Liver (tissue), 9 donors: Measurements from ENCODE around the gene DNPH1. TPM values are rescaled to one million over a fixed set of nuclear protein-coding genes. Genes with fewer than 3 reads are reported as not detected.
A peak's percentile ranks its signal among the peaks of the same experiment; 100 is the strongest.

Experiments
- DNase-seq: peaks from one replicate; pipeline ENCODE4 v3.0.0-alpha.2; 2017; ENCODE audit warnings: low spot score
- H3K27ac ChIP-seq, 2 donors: one replicate each; pipeline ENCODE4 v1.7.0; 2013; ENCODE audit warnings: inconsistent platforms in 2 of 2, low read length in 2 of 2, control low read depth in 1 of 2, low read depth in 1 of 2, mild to moderate bottlenecking in 1 of 2
- H3K27me3 ChIP-seq, 4 donors: one replicate each; pipeline versions ENCODE4 v1.6.1 to v1.7.0; 2013; ENCODE audit warnings: low read length in 3 of 4, inconsistent platforms in 1 of 4, mild to moderate bottlenecking in 1 of 4, moderate library complexity in 1 of 4; ENCODE audit not compliant: control insufficient read depth in 4 of 4, insufficient read depth in 4 of 4
- H3K36me3 ChIP-seq, 4 donors: one replicate each; pipeline versions ENCODE4 v1.6.1 to v1.7.0; 2013; ENCODE audit warnings: low read length in 3 of 4, mild to moderate bottlenecking in 3 of 4, low read depth in 1 of 4, moderate library complexity in 1 of 4; ENCODE audit not compliant: control insufficient read depth in 4 of 4, insufficient read depth in 3 of 4
- H3K4me1 ChIP-seq, 4 donors: one replicate each; pipeline versions ENCODE4 v1.6.1 to v1.7.0; 2013; ENCODE audit warnings: low read length in 3 of 4, mild to moderate bottlenecking in 3 of 4, moderate library complexity in 1 of 4; ENCODE audit not compliant: control insufficient read depth in 4 of 4, insufficient read depth in 4 of 4
- H3K4me3 ChIP-seq, 3 donors: one replicate each; pipeline versions ENCODE4 v1.6.1 to v1.7.0; 2013; ENCODE audit warnings: low read length in 3 of 3, control low read depth in 1 of 3, low read depth in 1 of 3, mild to moderate bottlenecking in 1 of 3
- H3K9ac ChIP-seq, 2 donors: one replicate each; pipeline ENCODE4 v1.7.0; 2013; ENCODE audit warnings: low read length in 2 of 2, mild to moderate bottlenecking in 2 of 2, moderate library complexity in 2 of 2, control low read depth in 1 of 2, low read depth in 1 of 2
- H3K9me3 ChIP-seq, 4 donors: one replicate each; pipeline versions ENCODE4 v1.6.1 to v1.7.0; 2013; ENCODE audit warnings: low read length in 3 of 4; ENCODE audit not compliant: control insufficient read depth in 4 of 4
- ATF3 ChIP-seq: IDR thresholded peaks from 2 replicates; pipeline ENCODE4 v1.6.1; 2016; ENCODE audit warnings: antibody characterized with exemption
- CTCF ChIP-seq: fragments of 150-350 bp; IDR thresholded peaks from 2 replicates; pipeline ENCODE4 v1.5.1; 2017; ENCODE audit warnings: improper control_type of control experiment, low read depth, low read length; ENCODE audit not compliant: missing input control
- EGR1 ChIP-seq, 2 donors: IDR thresholded peaks; 2 replicates each; pipeline ENCODE4 v1.6.1; 2016 to 2018; ENCODE audit warnings: antibody characterized with exemption in 2 of 2, low read depth in 2 of 2
- FOXA1 ChIP-seq: IDR thresholded peaks from 2 replicates; pipeline ENCODE4 v1.6.1; 2016; ENCODE audit warnings: antibody characterized with exemption
- GABPA ChIP-seq, 2 donors: IDR thresholded peaks in 1 of 2; conservative IDR thresholded peaks in 1 of 2; 2 replicates each; pipeline ENCODE4 v1.6.1; 2016; ENCODE audit warnings: antibody characterized with exemption in 2 of 2, mild to moderate bottlenecking in 1 of 2, moderate library complexity in 1 of 2
- HNF4A ChIP-seq, 2 donors: conservative IDR thresholded peaks; 2 replicates each; pipeline ENCODE4 v1.6.1; 2016; ENCODE audit warnings: antibody characterized with exemption in 2 of 2, mild to moderate bottlenecking in 2 of 2
- HNF4G ChIP-seq: IDR thresholded peaks from 2 replicates; pipeline ENCODE4 v1.6.1; 2016; ENCODE audit warnings: antibody characterized with exemption
- JUND ChIP-seq, 2 donors: IDR thresholded peaks; 2 replicates each; pipeline ENCODE4 v1.6.1; 2016; ENCODE audit warnings: antibody characterized with exemption in 2 of 2
- NR2F2 ChIP-seq: IDR thresholded peaks from 2 replicates; pipeline ENCODE4 v1.6.1; 2016; ENCODE audit warnings: antibody characterized with exemption
- RAD21 ChIP-seq, 2 donors: IDR thresholded peaks; 2 replicates each; pipeline ENCODE4 v1.6.1; 2016; ENCODE audit warnings: antibody characterized with exemption in 2 of 2, mild to moderate bottlenecking in 2 of 2
- REST ChIP-seq: IDR thresholded peaks from 2 replicates; pipeline ENCODE4 v1.6.1; 2016; ENCODE audit warnings: antibody characterized with exemption, mild to moderate bottlenecking
- RXRA ChIP-seq, 2 donors: IDR thresholded peaks; 2 replicates each; pipeline ENCODE4 v1.6.1; 2017 to 2018; ENCODE audit warnings: antibody characterized with exemption in 2 of 2, mild to moderate bottlenecking in 1 of 2
- SP1 ChIP-seq: IDR thresholded peaks from 2 replicates; pipeline ENCODE4 v1.6.1; 2018; ENCODE audit warnings: antibody characterized with exemption, mild to moderate bottlenecking
- TAF1 ChIP-seq: conservative IDR thresholded peaks from 2 replicates; pipeline ENCODE4 v1.6.1; 2016; ENCODE audit warnings: antibody characterized with exemption, mild to moderate bottlenecking
- ZBTB33 ChIP-seq: IDR thresholded peaks from 2 replicates; pipeline ENCODE4 v1.6.1; 2016; ENCODE audit warnings: antibody characterized with exemption
- WGBS: extraction: QIAGEN DNeasy Blood & Tissue Kit; methylation state at CpG from one replicate; pipeline ENCODE4 v1.1.7; 2013; 5-methylcytosine and 5-hydroxymethylcytosine counted together
- polyA plus RNA-seq, 2 donors: library from polyadenylated mRNA; stranded (reverse) in 1 of 2; unstranded in 1 of 2; fragments of 200-250 nt in 1 of 2; fragments of >200 nt in 1 of 2; fragmentation: Nextera tagmentation in 1 of 2; extraction: Ambion mirVana in 1 of 2; gene quantifications; one replicate each; pipeline versions ENCODE4 v1.2.1 to v1.2.3, GENCODE V29; 2013 to 2015
- total RNA-seq, 2 donors: library from RNA; depleted of rRNA; stranded (reverse); fragments of >200 nt; gene quantifications; one replicate each; pipeline ENCODE4 v1.2.3, GENCODE V29; 2014
- donor health status: healthy.
- donor health status: healthy.
- donor health status: healthy.
- donor health status: healthy.
- donor health status: healthy.

DNPH1 gene
- total and polyA plus RNA-seq, 4 donors, result 53.2 to 195 (median 103) TPM

- TF ChIP-seq GABPA (IDR thresholded peaks at IDR 0.05 in 1 of 2, conservative IDR thresholded peaks at IDR 0.05 in 1 of 2), result no peak
- peak in 1 of 2 donors; percentile 9 for TF ChIP-seq RAD21 (IDR thresholded peaks at IDR 0.05)
- peak; percentile 43 to 66 for TF ChIP-seq HNF4A (conservative IDR thresholded peaks at IDR 0.05)
- no peak for TF ChIP-seq NR2F2
- TF ChIP-seq RXRA (IDR thresholded peaks at IDR 0.05), result peak; percentile 46 to 50
- peak; percentile 67 for TF ChIP-seq SP1
- peak; percentile 88 to 97 for TF ChIP-seq EGR1 (IDR thresholded peaks at IDR 0.05; ENCODE audit: low read depth in 2 of 2)
- TF ChIP-seq HNF4G, result peak; percentile 16
- no peak for TF ChIP-seq FOXA1
- peak overlapping the region in 1 of 2 donors; percentile 55 for H3K9ac ChIP-seq
- peak overlapping the region; percentile 86 to 90 for H3K27ac ChIP-seq
- no peaks in the 10 kb centered on the region for H3K27me3 ChIP-seq
- H3K9me3 ChIP-seq, result no peaks in the 10 kb centered on the region
- DNase-seq, result peak; percentile 77
- H3K36me3 ChIP-seq, result no peaks in the 10 kb centered on the region
- peak overlapping the region; percentile 27 to 74 (median 68) for H3K4me3 ChIP-seq
- peaks cover 44 to 87% (median 72%) of the 10 kb centered on the region in 4 donors for H3K4me1 ChIP-seq
- 2% methylated on average over 65 of the region's 65 CpGs for WGBS
These were observed 45.8 kb upstream of the DNPH1 start for GRCh38 chr6:43274916-43275597.

GRCh38 chr6:43274127-43274915 lies 45.0 kb upstream of the DNPH1 start:
- Histone ChIP-seq H3K27ac (peak overlapping the region; percentile 85 to 90), H3K27me3 (no peaks in the 10 kb centered on the region), H3K36me3 (no peaks in the 10 kb centered on the region), H3K4me1 (peaks cover 44 to 82% (median 72%) of the 10 kb centered on the region in 4 donors), H3K9me3 (no peaks in the 10 kb centered on the region), H3K9ac (peak overlapping the region; percentile 32 to 55), H3K4me3 (peak overlapping the region; percentile 27 to 74 (median 68))
- WGBS, result 60% methylated on average over 10 of the region's 10 CpGs
- TF ChIP-seq RXRA (IDR thresholded peaks at IDR 0.05) (no peak), ZBTB33 (no peak), NR2F2 (no peak), CTCF (no peak), TAF1 (no peak), HNF4A (conservative IDR thresholded peaks at IDR 0.05) (no peak)
- DNase-seq, result no peak

- no peak for DNase-seq
- Histone ChIP-seq H3K27me3 (no peaks in the 10 kb centered on the region), H3K4me3 (no peak overlapping the region), H3K36me3 (no peaks in the 10 kb centered on the region), H3K9me3 (no peaks in the 10 kb centered on the region), H3K4me1 (peaks cover 39 to 82% (median 72%) of the 10 kb centered on the region in 4 donors), H3K9ac (no peak overlapping the region), H3K27ac (peak overlapping the region; percentile 85 to 90)
- 31% methylated on average over 2 of the region's 2 CpGs for WGBS
- TF ChIP-seq FOXA1 (no peak), GABPA (IDR thresholded peaks at IDR 0.05 in 1 of 2, conservative IDR thresholded peaks at IDR 0.05 in 1 of 2) (no peak), HNF4A (conservative IDR thresholded peaks at IDR 0.05) (no peak), NR2F2 (no peak), JUND (IDR thresholded peaks at IDR 0.05) (no peak), TAF1 (no peak), REST (no peak), SP1 (no peak), ATF3 (no peak), EGR1 (IDR thresholded peaks at IDR 0.05; ENCODE audit: low read depth in 2 of 2) (no peak), RAD21 (IDR thresholded peaks at IDR 0.05) (no peak), RXRA (IDR thresholded peaks at IDR 0.05) (no peak)
These were observed 44.4 kb upstream of the DNPH1 start for GRCh38 chr6:43273707-43274106.
